GM13977 (cell line): ENCODE data around the gene THAP7.

Source experiments
- DNase-seq: peaks from one replicate; pipeline ENCODE4 v3.0.0; 2012; ENCODE audit warnings: low spot score
- CTCF ChIP-seq: IDR thresholded peaks from 2 replicates; pipeline ENCODE4 v1.5.1; 2012; ENCODE audit warnings: mild to moderate bottlenecking, control low read depth; ENCODE audit not compliant: insufficient read depth; ENCODE audit errors: extremely low read depth, missing control alignments
- in situ Hi-C: fragments of 300-500 bp; cut with MboI; formaldehyde crosslinking; loops from one replicate; pipeline ENCODE4 v1.12.0; 2022; ENCODE audit warnings: low sequenced_read_pairs, low pct_unique_long_range_greater_than_20kb, mixed read lengths, inconsistent platforms; ENCODE audit not compliant: unreplicated experiment

The THAP7 gene

GRCh38 chr22:21015466-21016006 is 13.6 kb upstream of the THAP7 start:
- no peak for DNase-seq
- no peak for TF ChIP-seq CTCF
- in situ Hi-C loops, result no loop called here

- no peak for TF ChIP-seq CTCF
- DNase-seq, result no peak
- in situ Hi-C loops, result no loop called here
Measured at GRCh38 chr22:21014726-21015465, 13.0 kb upstream of the THAP7 start, which contains the start of gene P2RX6. P2RX6 (plus strand) TSS chr22:21015165; CDS start chr22:21015175, 10 bp downstream.

GRCh38 chr22:21014202-21014725 is 12.3 kb upstream of the THAP7 start:
- in situ Hi-C loops, result no loop called here
- TF ChIP-seq CTCF, result no peak
- peak; percentile 95 for DNase-seq

- in situ Hi-C loops, result no loop called here
- no peak for DNase-seq
- TF ChIP-seq CTCF, result no peak
Measured at GRCh38 chr22:21013657-21014201, 11.8 kb upstream of the THAP7 start.

- in situ Hi-C loops, result no loop called here
- no peak for TF ChIP-seq CTCF
- no peak for DNase-seq
Measured at GRCh38 chr22:21012446-21013407, 10.8 kb upstream of the THAP7 start.
